Retinal pigment epithelial cell (primary cell): ENCODE data around the gene MYBPC2.

ENCODE experiments used
- DNase-seq: peaks from one replicate; pipeline ENCODE4 v3.0.0-alpha.2; 2010; ENCODE audit warnings: low read depth
- H3K4me3 ChIP-seq: 2 replicates; pipeline ENCODE4 v1.5.1; 2011; ENCODE audit warnings: mild to moderate bottlenecking, low read length, control low read depth, moderate library complexity
- TF ChIP-seq, protein P1 (sequence below): conservative IDR thresholded peaks from 2 replicates; pipeline ENCODE4 v1.5.1; 2011; ENCODE audit warnings: low read depth, low read length, control low read depth, inconsistent platforms

The MYBPC2 gene

DNA sequence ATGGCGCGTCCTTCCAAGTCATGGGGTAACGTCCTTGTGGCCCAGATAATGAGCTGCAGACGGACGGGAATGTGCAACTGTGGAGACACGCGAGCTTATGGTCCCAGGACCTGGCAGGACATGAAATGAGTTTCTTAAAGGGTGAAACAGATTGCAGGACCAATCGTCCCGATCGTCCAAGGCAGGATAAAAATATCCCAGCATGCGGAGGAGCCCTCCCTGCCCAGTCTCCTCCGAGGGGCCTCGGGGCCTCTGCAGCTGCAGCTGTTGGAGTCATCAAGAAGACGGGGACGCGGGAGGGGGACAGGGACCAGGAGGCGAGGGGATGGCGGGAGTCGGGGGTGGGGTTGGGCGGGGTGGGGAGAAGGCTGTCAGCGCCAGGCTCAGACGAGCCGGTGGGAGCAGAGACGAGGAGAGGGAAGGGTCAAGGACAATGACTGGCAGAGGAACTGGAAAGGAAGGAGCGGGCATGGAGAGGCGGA, 58.3 kb downstream of the MYBPC2 start:
- TF ChIP-seq, protein P1, sequence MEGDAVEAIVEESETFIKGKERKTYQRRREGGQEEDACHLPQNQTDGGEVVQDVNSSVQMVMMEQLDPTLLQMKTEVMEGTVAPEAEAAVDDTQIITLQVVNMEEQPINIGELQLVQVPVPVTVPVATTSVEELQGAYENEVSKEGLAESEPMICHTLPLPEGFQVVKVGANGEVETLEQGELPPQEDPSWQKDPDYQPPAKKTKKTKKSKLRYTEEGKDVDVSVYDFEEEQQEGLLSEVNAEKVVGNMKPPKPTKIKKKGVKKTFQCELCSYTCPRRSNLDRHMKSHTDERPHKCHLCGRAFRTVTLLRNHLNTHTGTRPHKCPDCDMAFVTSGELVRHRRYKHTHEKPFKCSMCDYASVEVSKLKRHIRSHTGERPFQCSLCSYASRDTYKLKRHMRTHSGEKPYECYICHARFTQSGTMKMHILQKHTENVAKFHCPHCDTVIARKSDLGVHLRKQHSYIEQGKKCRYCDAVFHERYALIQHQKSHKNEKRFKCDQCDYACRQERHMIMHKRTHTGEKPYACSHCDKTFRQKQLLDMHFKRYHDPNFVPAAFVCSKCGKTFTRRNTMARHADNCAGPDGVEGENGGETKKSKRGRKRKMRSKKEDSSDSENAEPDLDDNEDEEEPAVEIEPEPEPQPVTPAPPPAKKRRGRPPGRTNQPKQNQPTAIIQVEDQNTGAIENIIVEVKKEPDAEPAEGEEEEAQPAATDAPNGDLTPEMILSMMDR: no peak
- no peak overlapping the region for H3K4me3 ChIP-seq
- no peak for DNase-seq

DNA sequence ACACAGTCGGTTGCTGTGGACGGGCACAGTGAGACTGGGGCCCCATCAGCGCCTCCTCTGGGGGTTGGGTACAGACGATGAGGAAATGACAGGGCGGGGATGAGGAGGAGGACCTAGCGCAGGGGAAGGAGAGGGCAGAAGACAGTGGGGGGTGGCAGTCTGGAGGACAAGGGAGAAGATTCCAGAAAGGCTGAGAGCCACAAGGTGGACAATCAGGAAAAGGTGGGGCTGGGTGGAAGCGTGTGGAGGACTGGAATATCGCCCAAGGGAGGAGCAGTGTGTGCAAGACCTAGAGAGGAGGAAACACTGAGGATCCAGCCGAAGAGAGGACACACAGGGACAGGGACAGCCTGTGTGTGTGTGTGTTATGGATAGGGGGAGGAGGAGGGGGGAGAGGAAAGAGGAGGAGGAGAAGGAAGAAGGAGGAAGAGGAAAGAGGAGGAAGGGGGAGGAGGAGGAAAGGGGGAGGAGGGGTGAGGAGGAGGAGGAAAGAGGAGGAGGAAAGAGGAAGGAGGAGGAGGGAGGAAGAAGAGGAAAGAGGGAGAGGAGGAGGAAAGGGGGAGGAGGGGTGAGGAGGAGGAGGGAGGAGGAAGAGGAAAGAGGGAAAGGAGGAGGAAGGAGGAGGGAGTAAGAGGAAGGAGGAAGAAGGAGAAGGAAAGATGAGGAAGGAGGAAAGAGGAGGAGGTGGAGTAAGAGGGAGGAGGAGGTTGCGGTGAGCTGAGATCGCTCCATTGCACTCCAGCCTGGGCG, 59.8 kb downstream of the MYBPC2 start:
- DNase-seq: no peak
- TF ChIP-seq, protein P1: no peak
- no peak overlapping the region for H3K4me3 ChIP-seq

DNA sequence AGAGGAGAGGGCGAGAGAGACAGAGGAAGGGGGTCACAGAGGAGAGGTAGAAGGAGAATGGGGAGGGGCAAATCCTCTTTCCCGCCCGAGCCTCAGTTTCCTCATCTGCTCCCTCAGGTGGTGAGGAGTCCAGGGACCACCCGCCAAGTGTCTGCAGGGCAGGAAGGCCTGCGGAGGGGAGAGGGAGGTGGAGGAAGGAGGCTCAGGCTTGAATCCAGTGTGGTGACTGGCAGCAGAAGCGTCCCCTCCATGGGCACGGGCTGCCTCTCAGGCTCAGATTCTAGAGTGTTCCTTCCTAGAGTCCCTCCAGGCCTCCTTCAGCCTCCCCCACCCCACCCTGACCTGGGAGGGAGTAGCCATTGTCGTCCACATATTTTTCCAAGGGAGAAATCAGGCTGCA, 60.5 kb downstream of the MYBPC2 start:
- TF ChIP-seq, protein P1: no peak
- no peak for DNase-seq
- no peak overlapping the region for H3K4me3 ChIP-seq

DNA sequence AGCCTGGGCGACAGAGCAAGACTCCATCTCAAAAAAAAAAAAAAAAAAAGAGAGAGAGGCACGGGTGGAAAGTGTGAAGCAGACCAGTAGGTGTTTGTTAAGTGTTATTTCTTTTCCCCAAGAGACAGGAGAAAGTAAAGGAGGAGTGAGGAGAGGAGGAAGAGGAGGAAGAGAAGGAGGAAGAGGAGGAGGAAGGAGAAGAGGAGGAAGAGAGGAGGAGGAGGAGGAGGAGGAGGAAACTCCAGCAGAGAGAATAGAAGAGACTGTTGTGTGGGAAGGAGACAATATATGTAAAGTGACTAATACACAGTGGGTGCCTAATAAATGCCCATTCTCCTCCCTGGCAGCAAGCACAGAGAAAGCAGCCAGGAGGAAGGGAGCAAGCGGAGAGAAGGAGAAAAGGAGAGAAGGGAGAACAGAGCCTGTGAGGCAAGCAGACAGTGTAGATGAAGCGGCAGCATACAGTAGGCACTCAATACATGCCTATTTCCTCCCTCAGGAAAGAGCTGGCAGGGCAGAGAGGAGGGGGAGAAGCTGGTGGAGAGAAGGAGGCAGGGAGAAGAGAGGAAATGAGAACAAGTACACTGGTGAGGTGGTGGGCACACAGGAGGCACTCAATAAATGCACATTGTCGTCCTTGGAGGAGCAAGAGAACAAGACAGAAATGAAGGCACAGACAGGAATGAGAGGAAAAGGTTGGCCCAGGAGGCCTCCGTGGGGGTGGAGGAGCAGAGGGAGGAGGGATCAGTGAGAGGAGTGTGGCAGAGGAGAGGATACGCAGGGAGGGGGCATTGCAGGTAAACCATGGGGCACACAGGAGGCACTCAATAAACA, 61.7 kb downstream of the MYBPC2 start:
- H3K4me3 ChIP-seq: no peak overlapping the region
- TF ChIP-seq, protein P1: no peak
- DNase-seq: no peak

DNA sequence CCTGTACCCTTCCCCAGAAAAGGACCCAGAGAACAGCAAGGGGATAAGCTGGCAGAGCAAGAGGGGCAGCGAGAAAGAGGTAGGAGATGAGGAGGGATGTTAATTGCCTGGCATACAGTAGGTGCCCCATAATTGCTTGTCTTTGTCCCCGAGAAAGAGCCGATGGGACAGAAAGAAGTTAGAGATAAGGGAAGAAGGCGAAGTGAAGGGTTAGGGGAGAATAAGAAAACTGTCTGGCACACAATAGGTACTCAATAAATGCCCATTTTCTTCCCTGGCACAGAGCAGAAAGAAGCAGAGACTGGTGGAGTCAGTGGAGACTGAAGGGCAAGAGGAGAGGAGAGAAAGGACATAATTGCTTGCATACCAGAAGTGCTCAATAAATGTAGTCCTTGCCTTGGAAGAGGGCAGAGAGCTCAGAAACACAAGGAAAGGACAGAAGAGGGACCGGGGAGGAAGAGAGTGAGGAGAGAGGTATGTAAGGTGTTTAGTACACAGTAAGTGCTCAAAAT, 62.4 kb downstream of the MYBPC2 start:
- no peak for DNase-seq
- TF ChIP-seq, protein P1: no peak
- H3K4me3 ChIP-seq: no peak overlapping the region

DNA sequence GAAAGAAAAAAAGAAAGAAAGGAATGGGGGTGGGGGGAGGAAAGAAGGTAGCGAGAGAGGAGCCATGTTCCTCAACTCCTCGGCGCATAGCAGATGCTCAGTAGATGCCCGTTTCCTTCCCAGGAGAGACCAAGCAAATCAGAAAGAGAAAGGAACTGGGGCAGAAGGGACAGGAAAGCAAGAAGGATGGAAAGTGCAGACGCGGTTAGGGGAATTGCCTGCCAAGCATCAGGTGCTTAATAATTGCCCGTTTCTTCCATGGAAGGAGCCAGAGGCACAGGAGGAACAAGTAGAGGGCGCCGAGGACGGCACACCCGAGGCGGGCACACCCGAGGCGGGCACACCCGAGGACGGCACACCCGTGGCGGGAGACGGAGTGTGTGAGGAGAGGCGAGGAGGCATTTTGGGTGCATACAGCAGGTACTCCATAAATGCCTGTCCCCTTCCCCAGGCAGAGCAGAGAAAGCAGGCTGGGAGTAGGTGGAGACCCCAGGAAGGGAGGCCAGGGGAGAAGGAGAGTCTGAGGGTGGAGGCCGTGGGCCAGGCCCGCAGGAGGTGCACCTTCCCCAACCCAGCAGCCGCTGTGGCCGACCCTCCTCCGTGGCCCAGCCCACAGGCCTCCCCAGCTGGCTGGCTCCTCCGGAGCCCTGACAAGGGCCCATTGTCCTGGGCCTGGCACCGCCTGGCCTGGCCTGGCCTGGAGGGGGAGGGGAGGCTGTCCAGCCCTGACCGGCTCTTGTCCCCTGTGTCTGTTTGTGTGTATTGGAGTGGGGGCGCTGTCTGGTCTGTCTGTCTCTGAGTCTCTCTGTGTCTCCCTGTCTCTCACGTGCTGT, 63.7 kb downstream of the MYBPC2 start:
- DNase-seq: no peak
- TF ChIP-seq, protein P1: peak; percentile 22
- H3K4me3 ChIP-seq: no peak overlapping the region
